Measurements from ENCODE around the gene FSTL4.
"Not testable (repeated sequence)": the region's sequence is repeated elsewhere in the genome, so short reads cannot be mapped to it uniquely, and the experiment has no call there.

Gene FSTL4

GRCh38 chr5:133453084-133453780, 159.1 kb downstream of the FSTL4 start:
- no peak for DNase-seq

DNA sequence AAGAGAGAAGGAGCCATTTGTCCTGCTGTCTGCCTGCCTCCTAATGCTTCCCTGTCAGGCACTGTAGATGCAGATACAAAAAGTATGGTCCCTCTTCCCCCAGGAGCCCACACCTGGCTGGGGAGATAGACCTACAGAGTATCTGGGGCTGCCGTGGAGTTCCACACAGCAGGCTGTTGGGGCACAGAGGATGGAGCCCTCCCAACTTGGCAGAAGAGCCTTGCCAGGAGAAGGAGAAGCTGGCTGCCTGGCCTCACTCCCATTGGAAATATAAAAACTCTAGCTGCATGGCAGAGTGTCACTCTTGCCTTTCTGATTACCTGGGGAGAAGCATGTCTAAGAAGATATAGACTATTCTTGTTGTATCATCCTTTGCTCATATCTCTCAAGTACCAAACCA, 160.4 kb downstream of the FSTL4 start:
- no peak for DNase-seq

DNA sequence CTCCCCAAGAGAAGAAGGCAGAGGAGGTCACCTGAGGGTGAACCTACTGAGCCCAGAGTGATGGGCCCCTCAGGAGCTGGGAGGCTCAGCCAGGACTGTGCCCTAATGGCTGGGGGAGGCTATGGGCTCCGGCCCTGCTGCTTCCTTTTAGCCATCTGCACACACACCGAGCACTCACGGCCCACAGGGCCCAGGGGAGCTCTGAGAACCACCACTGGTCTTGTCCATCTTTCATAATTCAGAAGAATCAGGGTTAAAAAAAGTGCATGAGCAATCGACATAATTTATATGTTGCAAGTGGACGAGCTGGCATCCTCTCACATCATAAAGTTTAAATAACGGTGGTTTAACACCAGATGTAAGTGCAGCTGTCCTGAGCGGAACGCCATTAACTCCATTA, 162.1 kb downstream of the FSTL4 start:
- no peak for DNase-seq

- DNase-seq, result no peak
Observed at GRCh38 chr5:133449181-133449580, 163.2 kb downstream of the FSTL4 start.

- no peak for DNase-seq
Observed at GRCh38 chr5:133446440-133446839, 165.9 kb downstream of the FSTL4 start.

GRCh38 chr5:133445744-133446143, 166.6 kb downstream of the FSTL4 start:
- DNase-seq, result no peak

DNA sequence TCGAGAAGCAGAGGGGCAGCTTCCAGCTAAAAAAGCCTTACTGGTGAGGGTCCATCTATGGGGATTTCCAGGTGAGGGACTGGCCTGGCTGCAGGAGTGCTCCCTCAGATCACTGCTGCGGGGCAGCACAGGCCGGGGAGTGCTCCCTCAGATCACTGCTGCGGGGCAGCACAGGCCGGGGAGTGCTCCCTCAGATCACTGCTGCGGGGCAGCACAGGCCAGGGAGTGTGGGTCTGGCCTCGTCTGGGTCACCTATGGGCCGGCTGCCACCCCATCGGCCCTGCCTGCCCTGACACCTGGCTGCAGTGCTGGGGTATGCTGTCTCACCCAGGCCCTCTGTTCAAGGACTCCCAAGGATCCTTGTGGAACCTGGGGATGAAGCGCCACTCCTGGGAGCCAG, 167.1 kb downstream of the FSTL4 start:
- DNase-seq, result not testable (repeated sequence)

GRCh38 chr5:133444711-133445110, 167.6 kb downstream of the FSTL4 start:
- no peak for DNase-seq

GRCh38 chr5:133441166-133441815, 171.1 kb downstream of the FSTL4 start:
- DNase-seq, result no peak

DNA sequence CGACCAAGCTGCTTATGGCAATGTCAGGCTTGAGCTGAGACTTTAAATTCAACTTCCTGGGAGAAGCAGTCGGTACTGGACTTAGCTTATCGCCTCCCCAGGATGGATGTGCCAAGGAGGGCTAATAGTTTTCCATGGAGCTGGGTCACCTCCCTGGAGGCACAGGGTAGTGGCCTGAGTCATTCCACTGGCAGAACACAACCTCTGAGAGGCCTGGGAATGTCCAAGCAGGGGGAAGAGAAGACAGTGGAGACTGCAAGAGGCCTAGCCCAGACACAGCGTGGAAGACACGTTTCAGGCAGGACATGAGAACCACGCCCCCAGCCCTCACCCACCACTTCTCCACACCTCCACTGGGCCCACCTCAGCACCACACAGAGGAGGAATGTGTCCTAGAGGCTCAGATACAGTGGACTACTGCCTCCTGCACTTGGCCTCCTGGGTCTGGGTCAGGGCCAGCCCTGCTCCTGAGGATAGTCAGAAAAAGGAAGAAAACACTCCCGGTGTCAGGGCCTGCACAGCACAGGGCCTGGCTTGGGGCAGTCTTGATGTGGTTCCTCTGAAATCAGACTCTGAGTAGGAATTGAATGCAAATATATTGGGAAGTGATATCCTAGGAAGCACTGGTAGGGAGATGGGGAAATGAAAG, 171.8 kb downstream of the FSTL4 start:
- DNase-seq, result no peak

- DNase-seq, result no peak
Observed at GRCh38 chr5:133439859-133440258, 172.5 kb downstream of the FSTL4 start.

GRCh38 chr5:133438487-133438886, 173.9 kb downstream of the FSTL4 start:
- DNase-seq, result no peak

GRCh38 chr5:133434336-133434735, 178.0 kb downstream of the FSTL4 start:
- DNase-seq, result no peak

DNA sequence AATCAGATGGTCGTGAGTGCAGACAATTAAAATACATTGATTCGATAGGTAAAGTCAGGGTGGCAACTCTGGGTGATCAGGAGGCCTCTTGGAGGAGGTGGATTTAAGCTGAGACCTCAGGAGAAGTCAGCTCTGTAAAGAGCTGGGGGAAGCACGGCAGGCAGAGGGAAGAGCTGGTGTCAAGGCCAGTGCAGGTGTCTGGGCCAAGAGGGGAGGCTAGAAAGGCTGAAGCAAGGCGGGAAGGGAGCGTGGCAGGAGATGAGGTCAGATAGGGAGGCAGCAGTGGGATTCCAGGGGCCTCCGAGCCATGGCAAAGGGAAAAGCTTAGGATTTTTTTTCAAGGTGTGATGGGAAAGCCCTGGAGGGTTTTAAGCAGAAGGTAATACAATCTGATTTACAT, 178.7 kb downstream of the FSTL4 start:
- DNase-seq, result no peak

DNA sequence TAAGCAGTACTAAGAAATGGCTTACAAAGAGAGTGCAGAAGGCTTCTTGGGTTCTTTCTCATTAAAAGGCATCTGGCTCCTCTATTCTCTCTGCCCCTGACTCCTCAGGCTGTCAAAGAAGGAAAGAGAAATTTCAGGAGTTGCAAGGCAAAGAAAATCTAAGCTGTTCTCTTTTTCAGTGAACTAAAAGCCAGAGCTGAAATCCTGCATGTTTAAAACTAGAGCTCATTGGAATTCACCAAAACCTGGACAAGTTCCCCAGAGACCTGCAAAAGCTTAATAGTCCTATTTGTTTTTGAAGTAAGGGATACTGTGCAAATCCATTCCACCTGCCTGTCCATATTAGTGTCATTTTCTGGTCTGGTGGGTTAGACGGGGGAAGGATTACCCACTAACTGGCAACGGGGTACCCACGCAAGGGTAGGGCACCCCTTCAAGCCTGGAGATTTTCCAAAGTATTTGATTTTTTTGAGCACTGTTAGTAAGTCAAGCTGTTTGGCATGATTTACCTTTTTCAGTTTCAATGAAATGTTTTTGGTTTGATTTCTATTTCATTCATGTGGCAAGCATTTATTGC, 179.3 kb downstream of the FSTL4 start:
- no peak for DNase-seq

GRCh38 chr5:133431326-133431865, 180.9 kb downstream of the FSTL4 start:
- DNase-seq, result no peak

- DNase-seq, result no peak
Observed at GRCh38 chr5:133430095-133430494, 182.2 kb downstream of the FSTL4 start.

DNA sequence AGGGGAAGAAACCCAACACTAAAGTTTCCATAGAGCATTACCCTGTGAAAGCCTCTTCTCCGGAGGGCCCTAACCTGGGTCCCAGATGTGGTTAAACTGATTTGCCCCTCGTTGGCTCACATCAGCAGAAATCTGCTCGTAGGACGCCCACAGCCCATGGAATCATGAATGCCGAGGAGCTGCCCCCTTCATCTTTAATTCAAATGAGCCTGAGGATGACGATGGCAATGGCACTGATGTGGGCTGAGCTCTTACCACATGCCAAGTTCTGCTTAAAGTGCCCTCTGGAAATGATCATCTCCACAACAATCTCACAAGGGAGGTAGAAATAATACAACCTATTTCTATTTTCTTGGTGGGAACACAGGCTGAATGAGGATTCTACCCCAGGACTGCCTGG, 183.3 kb downstream of the FSTL4 start:
- DNase-seq, result no peak

- no peak for DNase-seq
Observed at GRCh38 chr5:133428072-133428660, 184.2 kb downstream of the FSTL4 start.

- no peak for DNase-seq
Observed at GRCh38 chr5:133427121-133427777, 185.1 kb downstream of the FSTL4 start.

GRCh38 chr5:133426264-133426663, 186.1 kb downstream of the FSTL4 start:
- no peak for DNase-seq

DNA sequence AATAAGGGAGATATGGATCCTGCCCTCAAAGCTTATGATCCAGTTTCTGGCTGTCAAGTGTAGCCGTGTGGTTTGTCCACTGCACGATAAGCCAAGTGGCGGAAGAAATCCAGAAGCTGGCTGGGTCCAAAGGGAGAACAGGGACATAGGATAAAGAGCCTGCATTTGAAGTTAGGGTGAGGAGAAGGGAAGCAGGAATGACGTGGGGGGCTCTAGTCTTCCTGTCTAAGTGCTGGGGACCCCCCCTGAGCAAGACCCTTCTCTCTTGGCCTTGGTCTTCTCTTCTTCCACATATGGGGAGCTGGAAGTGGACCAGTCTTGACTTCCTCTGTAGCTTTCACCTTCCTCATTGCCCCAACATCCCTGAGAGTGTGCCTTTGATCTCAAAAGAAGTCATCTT, 186.6 kb downstream of the FSTL4 start:
- no peak for DNase-seq

DNA sequence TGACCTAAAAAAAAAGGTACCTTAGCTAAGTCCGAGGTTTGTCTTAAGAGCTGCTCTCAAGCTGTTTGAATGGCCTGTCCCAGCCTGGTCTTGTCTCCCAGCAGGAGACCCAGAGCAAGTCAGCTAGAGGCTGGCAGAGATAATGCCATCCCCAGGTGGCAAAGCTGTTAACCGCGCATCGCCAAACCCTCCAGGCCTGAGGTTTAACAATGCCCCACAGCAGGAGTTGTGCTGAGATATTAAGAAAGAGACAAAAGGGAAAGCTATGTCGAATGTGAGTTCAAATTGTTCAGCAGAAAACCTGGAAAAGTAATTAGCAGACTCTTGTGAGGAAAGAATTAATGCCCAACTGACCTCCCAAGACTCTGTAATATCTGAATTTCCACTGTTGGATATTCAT, 187.1 kb downstream of the FSTL4 start:
- no peak for DNase-seq
